Mammary epithelial cell (primary cell): ENCODE data around the gene ERO1B.

Experiments
- EZH2 ChIP-seq: IDR thresholded peaks from 2 replicates; pipeline ENCODE4 v1.6.1; 2012; ENCODE audit warnings: low read length, inconsistent platforms, borderline replicate concordance
- TF ChIP-seq, protein P1 (sequence below), 2 donors: IDR thresholded peaks in 1 of 2; conservative IDR thresholded peaks in 1 of 2; 2 replicates each; pipeline ENCODE4 v1.5.1; 2011 to 2012; ENCODE audit warnings: inconsistent platforms in 2 of 2, low read length in 2 of 2, mild to moderate bottlenecking in 2 of 2, control low read depth in 1 of 2, low read depth in 1 of 2; ENCODE audit not compliant: insufficient read depth in 1 of 2; ENCODE audit errors: extremely low read depth in 1 of 2

- TF ChIP-seq, protein P1, sequence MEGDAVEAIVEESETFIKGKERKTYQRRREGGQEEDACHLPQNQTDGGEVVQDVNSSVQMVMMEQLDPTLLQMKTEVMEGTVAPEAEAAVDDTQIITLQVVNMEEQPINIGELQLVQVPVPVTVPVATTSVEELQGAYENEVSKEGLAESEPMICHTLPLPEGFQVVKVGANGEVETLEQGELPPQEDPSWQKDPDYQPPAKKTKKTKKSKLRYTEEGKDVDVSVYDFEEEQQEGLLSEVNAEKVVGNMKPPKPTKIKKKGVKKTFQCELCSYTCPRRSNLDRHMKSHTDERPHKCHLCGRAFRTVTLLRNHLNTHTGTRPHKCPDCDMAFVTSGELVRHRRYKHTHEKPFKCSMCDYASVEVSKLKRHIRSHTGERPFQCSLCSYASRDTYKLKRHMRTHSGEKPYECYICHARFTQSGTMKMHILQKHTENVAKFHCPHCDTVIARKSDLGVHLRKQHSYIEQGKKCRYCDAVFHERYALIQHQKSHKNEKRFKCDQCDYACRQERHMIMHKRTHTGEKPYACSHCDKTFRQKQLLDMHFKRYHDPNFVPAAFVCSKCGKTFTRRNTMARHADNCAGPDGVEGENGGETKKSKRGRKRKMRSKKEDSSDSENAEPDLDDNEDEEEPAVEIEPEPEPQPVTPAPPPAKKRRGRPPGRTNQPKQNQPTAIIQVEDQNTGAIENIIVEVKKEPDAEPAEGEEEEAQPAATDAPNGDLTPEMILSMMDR (conservative IDR thresholded peaks at IDR 0.05 in 1 of 2, IDR thresholded peaks at IDR 0.05 in 1 of 2; ENCODE audit: extremely low read depth in 1 of 2, insufficient read depth in 1 of 2, low read depth in 1 of 2, low read length in 2 of 2), result no peak
- no peak for TF ChIP-seq EZH2
These were observed 20.2 kb upstream of the ERO1B start for GRCh38 chr1:236301958-236302335.
